NOMO-1 treated with dmso at 0.1 percent for 144 hours (cell line): ENCODE results near the gene ATG7.

Experiments
- DNase-seq: peaks from one replicate; lab custom pipeline; 2025; ENCODE audit not compliant: unreplicated experiment; lab: John Stamatoyannopoulos, UW

ATG7 gene, protein sequence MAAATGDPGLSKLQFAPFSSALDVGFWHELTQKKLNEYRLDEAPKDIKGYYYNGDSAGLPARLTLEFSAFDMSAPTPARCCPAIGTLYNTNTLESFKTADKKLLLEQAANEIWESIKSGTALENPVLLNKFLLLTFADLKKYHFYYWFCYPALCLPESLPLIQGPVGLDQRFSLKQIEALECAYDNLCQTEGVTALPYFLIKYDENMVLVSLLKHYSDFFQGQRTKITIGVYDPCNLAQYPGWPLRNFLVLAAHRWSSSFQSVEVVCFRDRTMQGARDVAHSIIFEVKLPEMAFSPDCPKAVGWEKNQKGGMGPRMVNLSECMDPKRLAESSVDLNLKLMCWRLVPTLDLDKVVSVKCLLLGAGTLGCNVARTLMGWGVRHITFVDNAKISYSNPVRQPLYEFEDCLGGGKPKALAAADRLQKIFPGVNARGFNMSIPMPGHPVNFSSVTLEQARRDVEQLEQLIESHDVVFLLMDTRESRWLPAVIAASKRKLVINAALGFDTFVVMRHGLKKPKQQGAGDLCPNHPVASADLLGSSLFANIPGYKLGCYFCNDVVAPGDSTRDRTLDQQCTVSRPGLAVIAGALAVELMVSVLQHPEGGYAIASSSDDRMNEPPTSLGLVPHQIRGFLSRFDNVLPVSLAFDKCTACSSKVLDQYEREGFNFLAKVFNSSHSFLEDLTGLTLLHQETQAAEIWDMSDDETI

DNA sequence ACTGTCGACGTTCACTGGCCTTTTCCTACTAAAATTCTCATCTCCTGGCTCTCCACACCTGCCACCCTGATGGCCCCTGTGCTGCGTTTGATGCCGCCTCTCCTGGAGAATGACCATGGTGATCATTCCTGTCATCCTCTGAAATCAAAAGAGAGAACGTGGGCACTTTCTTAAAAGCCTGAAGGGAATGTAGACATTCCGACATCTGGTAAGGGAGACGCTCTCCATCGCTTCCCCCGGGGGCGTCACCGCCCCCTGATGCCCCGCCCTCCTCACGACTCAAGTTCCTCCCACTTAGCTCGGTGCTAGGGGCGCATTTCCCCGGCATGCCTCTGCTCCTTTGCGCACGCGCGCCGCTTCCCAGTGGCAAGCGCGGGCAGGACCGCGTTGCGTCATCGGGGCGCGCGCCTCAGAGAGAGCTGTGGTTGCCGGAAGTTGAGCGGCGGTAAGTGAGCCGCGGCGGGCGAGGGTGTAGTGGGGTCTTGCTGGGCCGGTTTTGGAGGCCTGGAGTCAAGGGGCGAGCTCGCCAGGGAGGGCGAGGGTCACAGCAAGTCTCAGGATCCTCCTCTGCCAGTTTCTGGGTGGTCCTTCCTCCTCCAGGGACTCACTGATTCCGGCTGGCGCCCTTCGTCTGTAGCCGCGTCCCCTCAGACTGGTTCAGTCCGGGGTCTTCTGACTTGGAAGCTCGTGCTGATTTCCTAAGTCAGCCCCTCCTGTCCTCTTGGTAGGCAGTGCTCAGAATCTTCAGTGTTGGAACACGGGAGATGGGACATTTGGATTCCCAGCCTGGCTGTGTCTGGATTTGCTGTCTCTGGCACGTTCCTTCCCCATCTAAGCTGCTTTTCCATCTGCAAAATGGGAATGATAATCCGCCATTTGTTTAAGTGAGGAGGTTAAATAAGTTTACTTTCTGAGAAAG is at the start of gene ATG7:
ATG7 (plus strand) TSS at position 412 of the 919 bp plus-strand sequence. CDS start 26,299 bp downstream, outside the sequence.
- DNase-seq, result peak; percentile 96

DNA sequence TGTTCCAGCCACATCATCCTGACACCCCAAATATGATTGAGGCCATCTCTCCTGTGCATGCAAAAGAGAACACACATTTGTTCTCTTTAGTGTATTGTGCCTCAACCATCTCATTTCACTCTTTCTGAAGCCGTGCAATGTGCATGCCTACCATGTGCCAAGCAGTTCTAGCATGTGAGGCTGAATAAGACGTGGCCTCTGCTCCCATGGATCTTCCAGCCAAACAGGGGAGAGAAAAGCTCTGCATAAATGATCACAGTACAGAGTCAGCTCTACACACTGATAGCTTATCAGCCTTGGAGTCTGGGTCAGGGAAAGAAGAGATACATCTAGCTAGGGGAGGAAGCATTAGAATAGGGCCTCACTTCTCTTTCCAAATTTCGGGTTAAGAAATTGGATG is 48.2 kb upstream of the ATG7 start:
- no peak for DNase-seq

DNA sequence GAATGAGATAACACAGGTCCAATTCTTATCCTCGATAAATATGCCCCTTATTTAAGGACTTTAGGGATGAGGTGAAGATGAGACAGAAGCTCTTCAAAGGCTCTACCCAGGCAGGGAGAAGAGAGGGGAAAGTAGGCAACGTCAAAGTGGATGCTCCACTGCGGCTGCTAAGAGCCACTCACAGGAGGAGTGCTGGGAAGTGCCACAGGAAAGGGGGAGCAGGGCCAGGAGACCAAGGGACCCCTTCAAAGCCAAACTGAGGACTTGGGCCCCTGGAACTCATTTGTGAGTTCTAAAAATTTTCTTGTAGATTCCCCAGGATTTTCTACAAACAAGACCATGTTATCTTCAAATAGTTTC is 47.3 kb upstream of the ATG7 start:
- no peak for DNase-seq

DNA sequence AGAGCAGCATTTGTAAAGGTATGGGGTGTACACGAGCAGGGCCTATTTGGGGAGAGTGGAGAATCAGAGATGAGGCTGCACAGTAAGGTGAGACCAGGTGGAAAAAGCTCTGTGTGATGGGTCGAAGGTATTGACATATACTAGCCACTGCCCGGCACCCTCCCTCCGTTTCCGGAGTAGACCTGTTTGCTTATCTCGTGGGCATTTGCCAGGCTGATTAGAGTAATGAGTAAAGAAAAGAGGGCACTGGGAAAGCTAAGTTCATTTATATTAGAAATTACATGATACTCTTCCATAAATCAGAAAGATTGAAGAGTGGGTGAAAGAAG is 46.2 kb upstream of the ATG7 start:
- no peak for DNase-seq

DNA sequence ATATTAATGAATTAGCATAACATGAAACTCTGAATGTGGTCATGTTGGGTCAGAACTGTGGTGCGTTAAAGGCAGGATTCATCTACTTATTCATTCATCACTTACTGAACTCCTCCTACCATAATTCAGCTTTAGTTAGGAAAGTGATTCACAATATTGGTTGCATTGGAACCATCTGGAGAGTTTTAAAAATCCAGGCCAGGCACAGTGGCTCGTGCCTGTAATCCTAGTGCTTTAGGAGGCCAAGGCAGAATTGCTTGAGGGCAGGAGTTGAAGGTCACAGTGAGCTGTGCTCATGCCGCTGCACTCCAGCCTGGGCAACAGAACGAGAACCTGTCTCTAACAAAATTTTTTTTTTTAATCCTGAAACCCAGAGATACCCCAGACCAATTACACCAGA is 44.2 kb upstream of the ATG7 start:
- no peak for DNase-seq

DNA sequence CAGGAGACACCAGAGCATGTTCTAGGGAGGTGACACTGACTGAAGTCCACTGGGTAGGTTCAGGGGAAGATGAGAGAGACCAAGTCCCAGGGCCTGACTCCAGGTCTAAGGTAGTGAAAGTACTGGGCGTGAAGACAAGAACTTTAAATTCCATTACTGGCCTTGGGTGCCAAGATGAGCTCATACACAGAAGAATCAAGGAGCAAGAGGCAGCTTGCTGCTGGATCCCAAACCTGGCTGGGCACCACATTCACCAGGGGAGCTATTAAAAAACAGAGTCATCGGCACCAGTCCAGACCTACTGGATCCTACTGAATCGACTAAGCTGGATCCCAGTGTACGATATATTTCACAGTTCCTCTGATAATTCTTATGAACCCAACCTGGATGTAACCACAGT is 42.1 kb upstream of the ATG7 start:
- DNase-seq, result no peak

DNA sequence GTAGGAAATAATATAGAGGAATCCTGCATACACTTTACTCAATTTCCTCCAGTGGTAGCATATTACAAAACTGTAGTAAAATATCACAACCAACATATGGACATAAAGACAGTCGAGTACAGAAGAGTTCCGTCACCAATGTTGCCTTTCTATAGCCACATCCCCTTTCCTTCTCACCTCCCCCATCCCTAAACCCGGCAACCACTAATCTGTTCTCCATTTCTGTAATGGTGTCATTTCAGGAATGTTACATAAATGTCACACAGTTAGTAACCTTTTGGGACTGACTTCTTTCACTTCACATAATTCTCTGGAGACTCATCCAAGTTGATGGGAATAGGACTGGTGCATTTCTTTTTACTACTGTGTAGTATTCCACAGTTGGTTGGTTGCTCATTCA is 41.4 kb upstream of the ATG7 start:
- no peak for DNase-seq

DNA sequence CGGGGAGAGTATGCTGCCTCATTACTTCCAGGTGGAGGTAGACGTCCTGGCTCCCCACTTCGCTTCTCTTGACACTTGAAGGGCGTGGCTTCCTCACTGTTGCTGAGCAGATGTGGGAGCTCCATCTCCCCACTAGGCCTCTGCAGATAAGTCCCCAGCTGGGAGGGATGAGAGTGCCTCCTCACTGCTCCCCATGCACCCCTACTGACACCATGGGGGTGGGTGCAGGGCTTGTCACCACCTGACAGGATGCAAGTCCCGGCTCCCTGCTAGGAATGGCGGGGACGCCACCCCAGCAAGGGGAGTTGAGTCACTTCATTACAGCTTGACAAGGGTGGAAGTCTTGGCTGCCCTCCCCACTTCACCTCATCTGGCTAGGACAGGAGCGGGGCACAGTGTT is 36.8 kb upstream of the ATG7 start:
- no peak for DNase-seq

DNA sequence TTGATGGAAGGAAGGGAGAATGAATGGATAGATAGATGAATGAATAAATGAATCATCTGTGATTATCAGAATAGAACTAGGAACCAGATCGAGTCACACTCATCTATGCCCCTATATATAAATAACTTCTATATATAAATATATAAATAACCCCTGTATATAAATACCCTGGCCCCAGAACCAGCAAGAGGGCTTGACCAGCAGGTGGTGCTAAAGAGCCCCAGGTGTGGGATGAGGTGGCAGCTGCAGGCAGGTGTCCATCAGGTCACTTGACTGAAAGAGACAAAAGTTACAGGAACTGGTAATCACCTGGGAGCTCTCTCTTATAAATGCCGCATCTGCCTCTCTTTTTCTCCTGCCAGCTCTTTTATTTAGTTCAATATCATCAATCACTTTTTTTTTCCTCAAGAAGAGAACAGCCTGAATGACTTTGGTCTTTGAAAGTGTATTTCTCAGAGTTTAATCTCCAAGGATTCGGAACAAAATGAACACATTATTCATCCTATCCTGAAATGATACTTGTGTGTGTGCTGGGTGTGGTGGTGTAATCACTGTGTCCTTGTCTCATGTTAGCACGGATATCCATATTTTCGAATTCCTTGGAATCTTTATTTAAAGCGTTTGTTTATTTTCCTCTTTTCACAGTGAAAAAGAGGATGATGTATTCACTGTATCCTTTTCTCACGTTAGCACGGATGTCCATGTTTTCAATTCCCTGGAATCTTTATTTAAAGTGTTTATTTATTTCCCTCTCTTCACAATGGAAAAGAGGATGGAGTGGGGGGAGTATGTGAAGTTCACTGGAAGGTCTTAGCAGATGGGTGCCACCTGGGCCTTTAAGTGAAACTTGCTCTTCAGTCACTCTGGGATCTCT is 35.4 kb upstream of the ATG7 start:
- no peak for DNase-seq

DNA sequence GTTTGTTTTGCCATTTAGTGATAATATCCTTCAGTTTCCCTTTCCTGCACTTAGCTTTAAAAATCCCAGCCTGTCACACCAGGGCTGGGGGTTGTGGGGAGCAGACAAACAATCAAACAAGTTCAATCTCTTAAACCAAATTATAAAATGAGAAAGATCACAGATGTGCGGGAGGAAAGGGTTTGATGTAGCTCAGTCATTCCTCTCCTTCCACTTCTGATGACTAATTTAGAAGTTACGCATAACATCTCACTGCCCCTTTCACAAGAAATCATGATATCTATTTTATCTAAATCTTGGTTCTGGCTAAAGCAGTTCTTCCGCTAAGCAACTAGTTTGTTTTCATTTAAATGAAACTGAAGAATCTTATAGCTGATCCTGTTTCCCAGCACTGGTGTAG is 34.1 kb upstream of the ATG7 start:
- no peak for DNase-seq

DNA sequence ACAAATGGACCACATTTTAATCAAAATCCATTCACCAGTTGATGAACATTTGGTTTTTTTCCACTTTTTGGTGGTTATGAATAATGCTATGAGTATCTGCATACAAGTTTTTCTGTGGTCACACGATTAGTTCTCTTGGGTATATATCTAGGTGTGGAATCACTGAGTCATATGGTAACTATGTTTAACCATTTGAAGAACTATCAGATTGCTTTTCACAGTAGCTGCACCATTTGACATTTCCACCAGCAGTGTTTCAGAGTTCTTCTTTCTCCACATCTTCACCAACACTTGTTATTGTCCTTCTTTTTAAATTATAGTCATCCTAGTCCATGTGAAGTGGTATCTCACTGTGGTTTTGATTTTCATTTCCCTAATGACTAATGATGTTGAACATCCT is 33.3 kb upstream of the ATG7 start:
- no peak for DNase-seq

DNA sequence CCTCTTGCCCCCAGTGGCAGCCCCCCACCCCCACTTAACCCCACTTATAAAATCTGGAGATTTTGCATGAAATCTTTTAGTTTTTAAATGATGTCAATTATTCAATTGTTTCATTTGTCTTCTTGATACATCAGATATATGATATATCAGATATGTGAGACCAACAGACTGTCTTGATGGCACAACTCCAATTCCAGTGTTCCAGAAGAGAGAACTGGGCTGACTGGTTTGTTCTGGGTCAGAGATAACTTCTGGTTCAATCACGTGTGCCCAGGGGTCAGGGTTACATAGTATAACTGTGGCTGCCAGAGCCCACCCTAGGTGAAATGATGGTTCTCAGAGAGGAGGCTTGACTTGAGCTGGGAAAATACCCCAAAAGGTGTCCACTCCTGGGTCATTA is 32.4 kb upstream of the ATG7 start:
- DNase-seq, result no peak

DNA sequence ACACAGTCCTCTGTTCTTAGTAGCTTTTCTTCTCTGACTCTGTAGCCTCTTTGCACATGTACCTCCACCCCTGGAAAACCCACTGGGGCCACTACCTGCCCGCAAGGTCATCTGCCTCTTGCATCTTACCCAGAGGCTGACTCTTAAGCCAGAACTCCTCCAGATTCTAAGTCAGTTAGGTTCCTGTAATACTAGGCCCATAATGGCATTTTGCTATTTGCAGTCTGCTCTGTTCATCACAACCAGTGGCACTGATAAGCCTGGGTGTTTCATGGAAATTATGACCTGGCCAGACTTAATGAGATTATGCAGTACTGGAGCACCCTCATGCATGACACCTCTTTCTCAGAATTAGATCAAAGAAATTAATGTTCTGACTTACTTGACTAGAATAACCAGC is 31.7 kb upstream of the ATG7 start:
- DNase-seq, result no peak

DNA sequence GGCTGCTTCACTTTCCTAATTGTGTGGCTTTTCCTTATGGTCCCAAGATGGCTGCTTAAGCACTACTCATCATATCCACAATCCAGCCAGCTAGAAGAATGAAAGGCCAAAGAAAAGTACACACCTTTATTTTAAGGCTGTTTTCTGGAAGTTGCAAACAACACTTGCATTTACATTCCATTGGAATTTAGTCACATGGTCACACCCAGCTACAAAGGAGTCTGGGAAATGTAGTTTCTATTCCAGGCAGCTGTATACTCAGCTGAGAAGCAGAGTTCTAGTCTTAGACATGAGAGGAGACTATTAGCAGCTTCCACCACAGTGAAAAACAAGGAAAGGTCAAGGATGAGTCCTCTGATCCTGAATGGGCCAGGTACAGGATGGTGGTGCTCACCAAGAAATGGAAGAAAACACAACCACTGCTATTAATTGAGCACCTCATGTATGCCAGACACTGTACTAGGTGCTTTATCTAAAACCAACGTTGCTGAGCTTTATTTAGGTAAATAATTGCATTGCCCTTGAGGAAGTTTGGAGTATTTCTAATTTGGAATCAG is 28.0 kb upstream of the ATG7 start:
- no peak for DNase-seq

DNA sequence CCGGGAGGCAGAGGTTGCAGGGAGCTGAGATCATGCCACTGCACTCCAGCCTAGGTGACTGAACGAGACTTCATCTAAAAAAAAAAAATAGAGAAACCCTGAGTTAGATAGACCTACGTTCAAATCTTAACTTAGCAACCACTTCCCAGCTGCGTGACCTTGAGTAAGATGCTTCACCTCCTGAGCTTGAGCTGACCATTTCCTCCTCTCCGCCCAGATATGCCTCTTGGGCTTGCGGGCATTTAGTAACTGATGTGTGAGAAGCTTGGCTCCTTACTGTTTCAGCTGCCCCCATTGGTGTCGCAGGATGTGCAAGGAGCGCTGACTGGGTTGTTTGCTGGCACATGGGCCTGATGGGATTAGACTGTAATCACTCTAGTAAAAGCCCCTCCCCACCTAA is 26.9 kb upstream of the ATG7 start:
- DNase-seq, result no peak

DNA sequence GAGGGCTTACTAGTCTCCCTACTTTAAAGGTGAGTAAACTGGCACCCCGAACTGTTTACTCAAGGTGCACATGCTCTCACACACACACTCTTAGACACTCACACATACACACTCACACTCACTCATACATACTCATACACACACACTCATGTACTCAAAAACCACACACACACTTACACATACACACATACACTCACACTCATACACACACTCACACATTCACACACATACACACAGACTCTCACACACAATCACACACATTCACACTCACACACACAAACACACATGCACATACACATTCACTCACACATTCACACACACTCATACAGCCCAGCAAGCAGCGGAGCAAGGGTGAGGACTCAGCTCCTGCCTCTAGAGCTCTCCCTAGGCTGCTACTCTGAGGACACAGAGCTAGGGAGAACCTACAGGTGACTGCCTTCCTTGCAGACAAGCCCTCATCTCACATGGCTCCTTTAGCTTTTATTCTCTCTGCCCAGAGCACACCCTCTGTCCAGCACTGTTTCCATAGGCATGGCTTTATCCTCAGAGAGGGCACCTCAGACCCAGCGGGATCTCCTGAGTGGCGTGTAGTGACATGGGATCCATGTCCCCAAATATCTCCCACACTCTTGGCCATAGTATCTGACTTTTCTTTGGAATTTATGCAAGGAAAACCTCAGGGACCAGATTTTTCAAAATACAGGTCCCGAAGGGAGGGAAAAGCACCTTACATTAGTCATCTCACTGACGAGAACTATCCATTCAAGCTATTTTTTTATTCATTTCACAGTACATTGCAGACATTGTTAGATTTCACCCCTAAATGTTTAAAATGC is 26.2 kb upstream of the ATG7 start:
- no peak for DNase-seq

DNA sequence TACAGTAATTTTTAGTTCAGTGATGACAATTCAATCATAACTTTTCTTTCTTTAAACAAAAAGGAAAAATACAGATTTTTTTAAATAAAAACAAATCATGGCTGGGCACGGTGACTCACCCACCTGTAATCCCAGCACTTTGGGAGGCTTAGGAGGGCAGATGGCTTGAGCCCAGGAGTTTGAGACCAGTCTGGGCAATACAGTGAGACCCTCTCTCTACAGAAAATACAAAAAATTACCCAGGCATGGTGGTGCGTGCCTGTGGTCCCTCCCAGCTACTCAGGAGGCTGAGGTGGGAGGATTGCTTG is 25.6 kb upstream of the ATG7 start:
- DNase-seq, result no peak

DNA sequence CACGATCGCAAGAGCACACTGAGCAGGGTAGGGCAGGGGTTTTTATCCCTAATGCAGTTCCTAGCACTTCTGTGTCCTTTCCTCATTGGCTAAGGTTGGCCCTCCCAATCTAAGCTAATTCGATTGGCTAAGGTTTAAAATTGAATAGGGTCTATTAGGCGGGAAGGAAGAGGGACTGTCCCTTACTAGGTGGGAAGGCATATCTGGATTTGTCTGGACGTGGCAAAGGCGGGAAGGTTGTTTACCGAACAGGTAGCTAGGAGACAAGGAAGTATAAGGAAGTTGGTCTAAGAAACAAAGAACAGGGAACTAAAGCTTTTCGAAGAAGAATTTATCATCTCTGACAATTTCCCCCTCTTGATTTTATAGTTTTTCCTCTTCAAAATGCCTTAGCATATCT is 24.8 kb upstream of the ATG7 start:
- DNase-seq, result no peak

DNA sequence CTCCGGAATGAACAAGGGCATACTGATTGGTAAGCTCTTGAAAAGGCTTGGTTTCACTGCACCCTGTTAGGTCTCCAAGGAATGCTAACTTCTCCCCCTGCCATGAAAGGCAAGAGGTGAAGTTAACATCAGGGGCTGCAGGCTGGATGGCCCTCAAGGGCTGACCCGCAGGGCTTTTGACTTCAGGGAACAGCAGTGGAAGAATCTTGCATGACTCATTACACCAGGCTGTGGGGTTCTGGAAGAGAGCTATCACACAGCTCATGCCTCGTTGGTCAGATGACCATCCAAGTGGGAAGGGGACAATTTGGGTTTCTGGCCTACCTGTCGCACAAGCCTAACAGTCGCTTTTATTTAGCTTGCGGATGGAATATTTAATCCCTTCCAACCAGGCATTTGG is 23.6 kb upstream of the ATG7 start:
- DNase-seq, result no peak
